ENCODE data around the gene PPFIA3.

DNA sequence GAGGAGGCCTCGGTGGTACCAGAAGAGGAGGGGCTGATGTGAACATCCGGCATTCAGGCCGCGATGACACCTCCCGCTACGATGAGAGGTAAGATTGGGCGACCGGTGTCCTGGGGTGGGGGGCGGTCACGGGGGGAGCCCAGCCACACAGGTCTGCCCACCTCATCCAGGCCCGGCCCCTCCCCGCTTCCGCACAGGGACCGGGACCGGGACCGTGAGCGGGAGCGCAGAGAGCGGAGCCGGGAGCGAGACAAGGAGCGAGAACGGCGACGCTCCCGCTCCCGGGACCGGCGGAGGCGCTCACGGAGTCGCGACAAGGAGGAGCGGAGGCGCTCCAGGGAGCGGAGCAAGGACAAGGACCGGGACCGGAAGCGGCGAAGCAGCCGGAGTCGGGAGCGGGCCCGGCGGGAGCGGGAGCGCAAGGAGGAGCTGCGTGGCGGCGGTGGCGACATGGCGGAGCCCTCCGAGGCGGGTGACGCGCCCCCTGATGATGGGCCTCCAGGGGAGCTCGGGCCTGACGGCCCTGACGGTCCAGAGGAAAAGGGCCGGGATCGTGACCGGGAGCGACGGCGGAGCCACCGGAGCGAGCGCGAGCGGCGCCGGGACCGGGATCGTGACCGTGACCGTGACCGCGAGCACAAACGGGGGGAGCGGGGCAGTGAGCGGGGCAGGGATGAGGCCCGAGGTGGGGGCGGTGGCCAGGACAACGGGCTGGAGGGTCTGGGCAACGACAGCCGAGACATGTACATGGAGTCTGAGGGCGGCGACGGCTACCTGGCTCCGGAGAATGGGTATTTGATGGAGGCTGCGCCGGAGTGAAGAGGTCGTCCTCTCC lies 11.5 kb upstream of the PPFIA3 start:
- TF ChIP-seq EZH2 (IDR thresholded peaks at IDR 0.05; ENCODE audit: low read depth, unreplicated experiment) (no peak), POLR2AphosphoS5 (IDR thresholded peaks at IDR 0.05; ENCODE audit: low read depth) (no peak), EZH2phosphoT487 (IDR thresholded peaks at IDR 0.05; ENCODE audit: unreplicated experiment) (no peak), STAT1 (IDR thresholded peaks at IDR 0.05; ENCODE audit: unreplicated experiment) (no peak)
- TF ChIP-seq, protein P1, sequence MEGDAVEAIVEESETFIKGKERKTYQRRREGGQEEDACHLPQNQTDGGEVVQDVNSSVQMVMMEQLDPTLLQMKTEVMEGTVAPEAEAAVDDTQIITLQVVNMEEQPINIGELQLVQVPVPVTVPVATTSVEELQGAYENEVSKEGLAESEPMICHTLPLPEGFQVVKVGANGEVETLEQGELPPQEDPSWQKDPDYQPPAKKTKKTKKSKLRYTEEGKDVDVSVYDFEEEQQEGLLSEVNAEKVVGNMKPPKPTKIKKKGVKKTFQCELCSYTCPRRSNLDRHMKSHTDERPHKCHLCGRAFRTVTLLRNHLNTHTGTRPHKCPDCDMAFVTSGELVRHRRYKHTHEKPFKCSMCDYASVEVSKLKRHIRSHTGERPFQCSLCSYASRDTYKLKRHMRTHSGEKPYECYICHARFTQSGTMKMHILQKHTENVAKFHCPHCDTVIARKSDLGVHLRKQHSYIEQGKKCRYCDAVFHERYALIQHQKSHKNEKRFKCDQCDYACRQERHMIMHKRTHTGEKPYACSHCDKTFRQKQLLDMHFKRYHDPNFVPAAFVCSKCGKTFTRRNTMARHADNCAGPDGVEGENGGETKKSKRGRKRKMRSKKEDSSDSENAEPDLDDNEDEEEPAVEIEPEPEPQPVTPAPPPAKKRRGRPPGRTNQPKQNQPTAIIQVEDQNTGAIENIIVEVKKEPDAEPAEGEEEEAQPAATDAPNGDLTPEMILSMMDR (conservative IDR thresholded peaks at IDR 0.05; ENCODE audit: low read depth in 2 of 2): no peak
- TF ChIP-seq, protein P2, sequence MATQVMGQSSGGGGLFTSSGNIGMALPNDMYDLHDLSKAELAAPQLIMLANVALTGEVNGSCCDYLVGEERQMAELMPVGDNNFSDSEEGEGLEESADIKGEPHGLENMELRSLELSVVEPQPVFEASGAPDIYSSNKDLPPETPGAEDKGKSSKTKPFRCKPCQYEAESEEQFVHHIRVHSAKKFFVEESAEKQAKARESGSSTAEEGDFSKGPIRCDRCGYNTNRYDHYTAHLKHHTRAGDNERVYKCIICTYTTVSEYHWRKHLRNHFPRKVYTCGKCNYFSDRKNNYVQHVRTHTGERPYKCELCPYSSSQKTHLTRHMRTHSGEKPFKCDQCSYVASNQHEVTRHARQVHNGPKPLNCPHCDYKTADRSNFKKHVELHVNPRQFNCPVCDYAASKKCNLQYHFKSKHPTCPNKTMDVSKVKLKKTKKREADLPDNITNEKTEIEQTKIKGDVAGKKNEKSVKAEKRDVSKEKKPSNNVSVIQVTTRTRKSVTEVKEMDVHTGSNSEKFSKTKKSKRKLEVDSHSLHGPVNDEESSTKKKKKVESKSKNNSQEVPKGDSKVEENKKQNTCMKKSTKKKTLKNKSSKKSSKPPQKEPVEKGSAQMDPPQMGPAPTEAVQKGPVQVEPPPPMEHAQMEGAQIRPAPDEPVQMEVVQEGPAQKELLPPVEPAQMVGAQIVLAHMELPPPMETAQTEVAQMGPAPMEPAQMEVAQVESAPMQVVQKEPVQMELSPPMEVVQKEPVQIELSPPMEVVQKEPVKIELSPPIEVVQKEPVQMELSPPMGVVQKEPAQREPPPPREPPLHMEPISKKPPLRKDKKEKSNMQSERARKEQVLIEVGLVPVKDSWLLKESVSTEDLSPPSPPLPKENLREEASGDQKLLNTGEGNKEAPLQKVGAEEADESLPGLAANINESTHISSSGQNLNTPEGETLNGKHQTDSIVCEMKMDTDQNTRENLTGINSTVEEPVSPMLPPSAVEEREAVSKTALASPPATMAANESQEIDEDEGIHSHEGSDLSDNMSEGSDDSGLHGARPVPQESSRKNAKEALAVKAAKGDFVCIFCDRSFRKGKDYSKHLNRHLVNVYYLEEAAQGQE (IDR thresholded peaks at IDR 0.05; ENCODE audit: unreplicated experiment): no peak
